HG02852 (cell line): ENCODE data around the gene GABRA6.
"Not testable (repeated sequence)": the region's sequence is repeated elsewhere in the genome, so short reads cannot be mapped to it uniquely, and the experiment has no call there.

Experiments
- ATAC-seq: cut with Tn5 transposase; IDR thresholded peaks from one replicate; pipeline ENCODE4 v1.9.1; 2021; ENCODE audit warnings: mild to moderate bottlenecking, moderate library complexity; ENCODE audit not compliant: unreplicated experiment

Gene GABRA6

DNA sequence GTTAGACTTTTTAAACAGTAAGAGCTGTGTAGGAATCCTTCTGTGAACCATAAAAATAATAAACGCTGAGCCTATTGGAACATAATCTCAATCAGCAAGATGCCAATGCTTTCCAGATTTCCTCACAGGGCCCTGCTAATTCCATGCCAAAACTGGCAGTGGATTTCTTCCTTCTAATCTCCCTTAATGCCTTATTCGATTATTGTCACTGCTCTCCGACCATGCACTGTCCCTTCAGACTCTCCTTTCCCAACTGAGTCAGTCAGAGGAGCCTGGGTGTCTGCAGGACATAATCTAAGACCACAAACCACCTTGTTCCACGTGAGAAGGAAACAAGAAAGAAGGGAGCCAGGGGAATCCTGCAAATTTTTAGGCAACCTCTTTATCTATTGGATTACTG is at the start of gene GABRA6:
Gene GABRA6, plus strand, starts transcription at position 261 of the 400 bp plus-strand sequence. CDS start 269 bp downstream, outside the sequence.
- no peak for ATAC-seq

DNA sequence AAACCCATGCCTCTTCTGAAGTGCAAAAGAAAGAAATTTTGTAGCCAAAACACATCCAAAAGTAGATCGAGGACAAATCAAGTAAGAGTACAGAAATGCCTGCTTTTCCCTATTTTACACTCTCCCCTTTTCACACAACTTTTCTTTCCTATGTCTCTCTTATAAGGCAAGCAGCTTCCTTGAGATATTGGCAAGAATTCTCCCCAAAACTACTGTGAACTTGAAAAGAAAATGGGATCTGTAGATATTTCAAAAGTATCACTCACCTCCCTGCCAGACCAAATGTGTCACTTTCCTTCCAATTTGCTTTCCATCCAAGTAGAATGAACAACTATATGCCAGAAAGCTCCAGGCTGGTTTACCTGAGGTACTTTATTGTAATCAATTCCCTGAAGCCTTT is 47.9 kb upstream of the GABRA6 start:
- ATAC-seq: no peak

DNA sequence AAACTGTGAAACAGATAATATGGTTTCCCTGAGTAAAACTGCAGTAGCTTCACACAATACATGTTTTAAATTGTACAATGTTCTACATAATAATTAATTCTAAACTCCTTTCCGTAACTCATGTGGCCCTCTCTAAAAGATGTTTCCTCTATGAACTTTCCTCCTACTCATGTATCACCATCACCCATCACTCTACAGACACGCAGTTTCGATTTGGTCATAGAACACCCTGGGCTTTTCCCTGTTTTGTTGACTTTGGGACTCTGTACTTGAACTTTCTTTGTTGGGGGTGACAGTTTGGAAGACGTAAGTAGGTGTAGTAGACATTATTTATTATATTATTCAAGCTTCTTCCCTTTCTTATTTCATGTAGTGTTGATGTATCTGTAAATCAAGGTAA is 44.1 kb upstream of the GABRA6 start:
- no peak for ATAC-seq

DNA sequence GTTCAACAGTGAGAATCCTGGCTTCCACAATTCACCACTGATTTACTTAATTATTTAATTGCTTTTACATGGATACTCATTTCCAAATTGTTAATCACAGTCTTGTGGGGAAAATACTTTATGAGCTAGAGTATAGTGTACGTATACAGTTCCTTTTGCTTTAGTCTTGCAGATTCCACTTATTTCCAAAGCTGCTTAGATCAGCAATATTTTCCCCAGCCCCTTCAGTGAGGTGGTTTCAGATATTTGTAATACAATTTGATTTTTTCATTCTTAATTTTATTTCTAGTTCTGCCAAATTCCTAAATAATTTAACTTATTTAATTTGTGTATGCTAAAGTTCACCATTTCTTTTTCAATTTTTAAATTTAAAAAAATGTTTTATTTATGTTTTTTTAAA is 40.3 kb upstream of the GABRA6 start:
- ATAC-seq: no peak

DNA sequence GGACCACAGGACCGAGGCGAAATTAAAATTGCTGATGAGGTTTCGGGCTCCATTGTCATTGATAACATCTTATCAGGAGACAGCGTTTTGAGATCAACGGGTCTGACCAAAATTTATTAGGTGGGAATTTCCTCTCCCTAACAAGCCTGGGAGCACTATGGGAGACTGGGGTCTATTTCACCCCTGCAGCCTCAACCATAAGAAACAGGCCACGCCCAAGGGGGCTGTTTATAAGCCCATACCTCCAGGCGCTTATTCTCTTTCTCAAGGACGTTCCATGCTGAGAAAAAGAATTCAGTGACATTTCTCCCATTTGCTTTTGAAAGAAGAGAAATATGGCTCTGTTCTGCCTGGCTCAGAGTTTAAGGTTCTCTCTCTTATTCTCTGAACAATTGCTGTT is 33.6 kb upstream of the GABRA6 start:
- not testable (repeated sequence) for ATAC-seq

DNA sequence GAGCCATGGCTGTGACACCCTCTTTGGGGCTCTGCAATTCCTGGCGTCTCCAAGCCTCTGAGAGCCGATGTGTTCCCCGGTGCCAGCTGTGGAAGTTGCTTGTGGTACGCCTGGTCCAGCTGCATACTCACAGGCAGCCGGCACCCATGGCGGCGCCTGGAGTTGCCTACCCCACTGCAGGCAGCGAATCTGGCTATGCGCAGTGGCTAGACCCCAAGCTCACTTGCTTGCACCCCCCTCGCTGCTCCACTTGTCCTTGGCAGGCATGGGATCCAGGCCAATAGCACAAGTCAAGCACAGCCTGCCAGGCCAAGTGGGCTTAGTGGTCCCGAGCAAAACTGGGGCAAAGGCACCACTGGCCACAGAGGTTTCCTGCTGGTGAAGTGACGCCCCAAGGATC is 24.7 kb upstream of the GABRA6 start:
- ATAC-seq: no peak

DNA sequence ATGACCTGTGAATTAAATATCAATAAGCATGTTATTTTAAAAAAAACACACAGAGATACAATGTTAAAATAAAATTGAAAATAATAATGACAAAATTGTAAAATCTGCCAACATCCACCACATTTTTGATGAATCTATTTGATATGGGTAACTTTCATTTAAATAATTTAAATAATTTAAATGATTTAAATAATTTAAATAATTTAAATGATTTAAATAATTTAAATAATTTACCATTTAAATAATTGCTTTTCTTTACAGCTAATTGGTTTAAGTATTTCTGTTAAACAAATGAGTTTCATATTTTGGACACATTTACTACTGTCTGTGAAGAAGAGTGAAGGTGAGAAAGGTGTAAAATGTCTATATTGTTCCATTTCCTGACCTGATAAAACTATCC is 22.1 kb upstream of the GABRA6 start:
- ATAC-seq: no peak

DNA sequence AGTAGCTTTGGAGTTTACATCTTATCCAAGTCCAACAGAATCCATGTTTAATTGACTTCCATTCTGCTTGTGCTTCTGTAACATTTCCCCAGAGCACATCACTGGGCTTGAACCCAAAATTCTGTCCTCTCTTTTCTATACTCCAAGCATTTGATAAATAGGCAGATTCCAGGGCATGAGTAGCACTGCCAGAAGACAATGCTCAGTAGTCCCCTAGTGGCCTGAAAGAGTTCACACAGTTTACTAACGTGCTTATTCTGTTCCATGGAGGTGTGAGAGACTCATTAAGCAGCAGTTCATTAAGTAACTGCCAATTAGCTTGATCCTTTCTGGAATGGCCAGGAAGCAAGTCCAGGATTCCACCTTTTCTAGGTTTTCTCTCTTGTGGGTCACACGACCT is 9.4 kb upstream of the GABRA6 start:
- peak; percentile 72 for ATAC-seq

DNA sequence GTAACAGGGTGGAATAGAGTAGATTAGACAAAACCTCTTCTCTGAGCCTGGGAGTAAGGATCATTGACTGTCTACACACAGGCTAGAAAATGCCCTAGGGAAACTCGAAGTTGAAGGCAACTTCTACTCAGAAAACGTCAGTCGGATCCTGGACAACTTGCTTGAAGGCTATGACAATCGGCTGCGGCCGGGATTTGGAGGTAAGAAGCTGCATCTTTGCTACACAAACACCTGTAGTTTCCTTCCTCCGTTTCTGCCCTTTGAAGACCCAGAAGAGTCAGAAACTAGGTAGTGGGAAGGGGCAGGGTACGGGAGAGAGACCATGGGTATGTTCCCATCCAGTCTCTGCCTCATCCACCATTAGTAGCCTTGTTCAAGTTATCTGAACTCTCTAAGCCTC is 628 bp downstream of the GABRA6 start:
- no peak for ATAC-seq

DNA sequence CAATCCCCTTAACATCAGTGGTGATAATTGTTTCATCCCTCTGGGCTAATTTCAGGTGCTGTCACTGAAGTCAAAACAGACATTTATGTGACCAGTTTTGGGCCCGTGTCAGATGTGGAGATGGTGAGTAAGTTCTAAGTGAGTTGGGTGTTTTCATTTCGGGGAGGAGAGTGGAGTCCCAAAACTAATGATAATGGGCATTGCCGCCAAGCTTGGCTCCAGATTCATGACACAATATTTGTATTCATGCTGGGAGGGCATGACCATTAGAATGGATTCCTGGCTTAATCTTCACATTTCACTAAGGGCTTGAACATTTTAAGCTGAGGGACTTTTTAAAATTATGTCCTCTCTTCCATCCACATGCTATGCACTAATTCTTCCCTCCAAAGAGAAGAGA is 1.4 kb downstream of the GABRA6 start:
- ATAC-seq: no peak

DNA sequence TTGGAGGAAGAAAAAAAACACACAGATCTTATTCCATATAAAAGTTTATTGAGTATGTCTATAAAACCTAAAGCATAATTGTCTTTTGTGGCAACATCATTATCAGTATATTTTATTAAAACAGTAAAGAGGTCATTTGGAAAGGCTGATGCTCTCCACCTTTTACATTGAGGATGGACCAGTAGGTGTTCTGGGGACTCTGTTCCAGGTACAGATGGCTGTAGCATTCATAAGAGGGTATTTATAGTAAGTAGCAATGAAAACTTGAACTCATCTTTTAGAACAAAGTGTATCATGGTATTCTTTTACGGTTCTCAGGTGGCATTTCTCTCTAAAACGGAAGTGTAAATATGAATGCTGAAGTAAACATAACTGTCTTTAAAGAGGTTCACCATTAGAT is 1.8 kb downstream of the GABRA6 start:
- no peak for ATAC-seq

DNA sequence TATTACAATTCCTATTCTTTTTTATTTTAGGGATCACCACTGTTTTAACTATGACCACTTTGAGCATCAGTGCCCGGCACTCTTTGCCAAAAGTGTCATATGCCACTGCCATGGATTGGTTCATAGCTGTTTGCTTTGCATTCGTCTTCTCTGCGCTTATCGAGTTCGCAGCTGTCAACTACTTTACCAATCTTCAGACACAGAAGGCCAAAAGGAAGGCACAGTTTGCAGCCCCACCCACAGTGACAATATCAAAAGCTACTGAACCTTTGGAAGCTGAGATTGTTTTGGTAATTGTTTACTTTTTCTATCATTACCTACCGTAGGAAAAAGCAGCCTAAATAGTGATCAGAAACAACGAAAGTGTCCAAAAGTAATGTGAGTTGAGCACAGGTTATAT is 6.4 kb downstream of the GABRA6 start:
- ATAC-seq: no peak

DNA sequence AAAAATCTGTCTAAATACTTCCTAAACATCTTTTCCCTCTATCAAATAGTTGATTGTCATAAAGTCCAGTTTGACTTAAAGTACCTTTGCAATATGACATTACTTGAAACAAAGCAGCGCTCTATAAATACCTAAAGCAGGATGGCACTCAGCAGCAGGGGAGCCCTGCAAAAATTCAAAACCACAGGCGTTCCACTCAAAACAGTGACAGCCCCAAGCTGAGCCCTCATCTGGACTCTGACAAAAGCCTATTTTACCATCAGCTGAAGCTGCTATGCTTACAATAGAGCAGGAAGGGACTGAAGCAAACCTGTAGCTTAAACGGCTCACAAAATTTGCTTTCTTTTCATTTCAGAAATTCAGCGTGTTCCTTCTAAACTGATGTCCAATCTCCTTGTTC is 11.5 kb downstream of the GABRA6 start:
- no peak for ATAC-seq

DNA sequence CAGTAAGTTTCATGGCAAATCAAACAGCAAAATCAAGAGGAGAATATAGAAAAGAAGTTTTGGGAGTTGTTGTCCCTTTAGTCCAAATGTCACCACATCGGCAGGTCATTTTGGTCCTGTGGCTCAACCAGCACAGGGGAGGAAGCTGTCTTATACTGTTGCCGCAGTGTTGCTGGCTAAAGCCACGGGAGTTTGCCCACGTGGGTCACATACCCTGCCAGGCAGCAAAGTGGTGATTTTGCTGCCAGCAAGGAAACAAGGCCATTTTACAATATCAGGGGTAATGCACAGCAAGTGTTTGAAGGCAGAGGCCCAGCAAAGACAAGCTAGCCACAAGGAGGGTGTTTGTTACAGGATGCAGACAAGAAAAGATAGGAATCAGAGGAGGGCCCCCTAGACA is 14.5 kb downstream of the GABRA6 start:
- ATAC-seq: no peak

DNA sequence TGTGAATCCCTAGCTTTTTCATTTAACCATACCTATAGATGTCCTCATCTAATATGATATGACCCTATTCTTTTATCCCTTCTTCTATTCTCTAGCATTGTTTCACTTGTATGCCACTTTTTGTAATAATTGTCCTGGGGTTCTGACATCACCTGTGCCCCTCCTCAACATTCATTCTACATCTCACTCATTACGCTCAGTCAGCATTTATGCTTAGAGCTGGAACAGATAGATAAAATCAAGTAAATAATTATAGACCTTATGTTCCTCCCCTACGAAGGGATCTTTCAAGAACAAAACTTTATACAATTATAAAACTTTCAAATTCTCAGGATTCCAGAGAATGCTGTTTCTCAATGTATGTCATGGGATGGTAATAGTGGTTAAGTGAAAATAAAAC is 18.0 kb downstream of the GABRA6 start:
- no peak for ATAC-seq

DNA sequence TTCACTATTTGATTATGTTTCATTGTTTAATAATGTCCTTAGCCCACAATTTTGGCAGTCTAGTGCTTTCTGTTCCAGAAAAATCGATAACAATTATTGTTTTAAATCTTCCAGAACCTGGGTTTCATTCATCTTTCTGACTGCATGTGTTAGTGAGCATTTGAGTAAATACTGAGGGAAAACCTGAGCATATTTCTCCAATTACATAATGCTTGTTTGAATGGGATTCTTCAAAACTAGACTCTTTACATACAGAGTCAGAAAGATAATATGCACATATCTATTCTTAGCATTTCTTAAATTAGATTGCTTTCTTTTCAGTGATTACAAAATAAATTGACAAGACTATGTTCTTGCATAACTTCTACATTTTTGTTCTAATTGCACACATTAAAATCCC is 21.9 kb downstream of the GABRA6 start:
- ATAC-seq: no peak

DNA sequence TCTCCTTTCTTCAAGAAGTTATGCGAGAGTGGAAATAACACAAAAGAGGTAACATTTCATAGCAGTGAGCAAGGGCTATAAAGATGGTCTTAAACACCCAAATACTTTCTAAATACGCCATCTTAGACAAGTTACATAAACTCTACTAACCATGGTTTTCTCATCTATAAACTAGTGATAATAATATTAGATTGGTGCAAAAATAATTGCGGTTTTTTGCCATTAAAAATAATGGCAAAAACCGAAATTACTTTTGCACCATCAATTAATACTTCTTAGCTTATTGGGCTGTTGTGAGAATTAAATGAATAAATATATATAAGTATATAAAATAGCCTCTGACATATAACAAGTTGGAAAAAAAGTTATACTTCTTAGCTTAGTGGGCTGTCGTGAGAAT is 23.7 kb downstream of the GABRA6 start:
- no peak for ATAC-seq

DNA sequence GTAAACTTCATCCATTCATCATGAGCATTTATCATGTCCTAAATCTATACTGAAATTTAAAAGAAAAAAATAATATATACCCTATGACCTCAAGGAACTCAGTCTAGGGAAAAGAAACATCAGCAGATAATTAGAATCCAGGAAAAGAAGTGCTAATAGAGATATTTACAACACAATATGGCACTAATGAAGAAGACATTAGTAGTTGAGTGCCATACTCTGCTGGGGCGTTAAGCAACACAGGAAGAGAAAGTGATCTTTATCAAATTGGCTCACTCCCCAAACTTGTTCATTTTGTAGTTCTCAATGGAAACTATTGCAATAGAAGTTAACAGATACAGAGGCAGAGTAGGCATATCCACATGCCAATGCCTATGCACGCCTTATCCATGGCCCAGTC is 27.5 kb downstream of the GABRA6 start:
- no peak for ATAC-seq

DNA sequence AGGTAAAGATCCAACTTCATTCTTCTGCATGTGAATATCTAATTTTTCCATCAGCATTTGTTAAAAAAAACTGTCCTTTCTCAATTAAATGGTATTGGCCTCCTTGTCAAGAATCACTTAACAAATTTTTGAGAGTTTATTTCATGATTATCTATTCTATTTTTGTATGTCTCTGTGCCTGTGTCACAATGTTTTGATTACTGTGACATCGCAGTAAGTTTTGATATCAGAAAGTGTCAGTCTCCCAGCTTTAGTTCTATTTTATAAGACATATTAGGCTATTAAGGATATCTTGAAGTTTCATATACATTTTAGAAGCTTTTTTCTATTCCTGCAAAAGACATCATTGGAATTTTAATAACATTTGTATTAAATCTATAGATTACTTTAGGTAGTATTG is 33.6 kb downstream of the GABRA6 start:
- no peak for ATAC-seq

DNA sequence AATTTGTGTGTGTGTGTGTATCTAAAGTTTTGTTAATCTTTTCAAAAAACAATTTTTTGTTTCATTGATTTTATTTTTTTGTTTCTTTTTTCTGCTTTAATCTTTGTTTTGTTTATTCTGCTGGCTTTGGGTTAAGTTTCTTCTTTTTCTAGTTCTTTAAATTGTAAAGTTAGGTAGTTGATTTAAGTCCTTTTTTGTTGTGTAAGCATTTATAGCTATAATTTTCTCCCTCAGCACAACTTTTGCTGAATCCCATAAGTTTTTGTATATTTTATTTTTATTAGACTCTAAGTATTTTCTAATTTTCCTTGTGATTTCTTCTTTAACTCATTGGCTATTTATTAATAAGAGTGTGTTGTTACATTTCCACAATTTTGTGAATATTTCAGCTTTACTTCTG is 34.9 kb downstream of the GABRA6 start:
- ATAC-seq: no peak

DNA sequence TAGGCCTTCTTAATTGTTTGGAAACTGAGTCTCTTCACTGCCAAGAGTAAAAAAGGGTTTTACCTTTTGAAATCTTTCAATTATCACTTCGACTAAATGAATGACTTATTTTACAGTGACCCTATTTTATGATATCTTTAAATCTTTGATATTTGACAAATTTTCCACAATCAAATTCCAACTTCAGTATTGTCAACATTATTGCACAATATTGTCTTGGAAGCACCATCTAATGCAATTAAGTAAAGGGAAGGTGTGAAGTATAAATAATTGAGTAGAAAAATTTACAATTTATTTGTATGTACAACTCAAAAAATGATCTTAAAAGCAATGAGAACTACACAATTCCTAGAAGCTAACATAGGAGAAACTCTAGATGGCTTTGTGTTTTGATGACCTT is 49.2 kb downstream of the GABRA6 start:
- ATAC-seq: no peak

DNA sequence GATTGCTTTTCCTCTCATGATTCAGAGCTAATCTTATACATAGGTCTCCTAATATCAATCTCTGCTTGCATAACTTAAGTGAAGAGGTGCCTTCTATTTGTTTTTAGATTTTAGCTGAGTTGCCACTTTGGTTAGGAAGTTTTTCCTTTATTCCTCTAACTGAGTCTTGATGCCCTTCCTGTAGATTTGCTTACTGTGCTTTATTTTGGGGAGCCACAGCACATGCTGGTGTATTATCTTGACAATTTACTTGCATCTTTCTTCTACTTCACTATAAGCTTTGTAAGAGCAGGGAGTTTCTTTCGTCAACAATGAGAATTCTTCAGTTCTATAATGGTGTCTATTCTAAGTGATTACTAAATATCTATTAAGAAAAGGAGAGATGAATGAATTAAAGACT is 54.9 kb downstream of the GABRA6 start:
- ATAC-seq: no peak

DNA sequence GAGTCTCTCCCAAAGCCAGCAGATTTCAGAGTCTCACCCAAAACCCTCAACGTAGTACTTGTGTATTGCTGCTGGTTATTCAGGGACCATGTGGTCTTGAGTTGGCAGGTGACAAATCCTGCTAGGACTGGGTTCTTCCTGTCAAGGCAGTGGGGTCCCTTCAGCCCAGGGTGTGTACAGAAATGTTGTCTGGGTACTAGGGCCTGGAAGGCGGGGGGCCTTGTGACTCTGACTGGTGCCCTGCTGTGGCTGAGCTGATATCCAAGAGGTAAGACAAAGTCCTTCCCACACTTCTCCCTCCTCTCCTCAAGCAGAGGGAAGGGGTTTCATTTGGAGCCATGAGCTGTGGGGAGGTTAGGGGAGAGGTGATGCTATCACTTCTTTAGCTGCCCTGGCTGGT is 58.8 kb downstream of the GABRA6 start:
- ATAC-seq: no peak

DNA sequence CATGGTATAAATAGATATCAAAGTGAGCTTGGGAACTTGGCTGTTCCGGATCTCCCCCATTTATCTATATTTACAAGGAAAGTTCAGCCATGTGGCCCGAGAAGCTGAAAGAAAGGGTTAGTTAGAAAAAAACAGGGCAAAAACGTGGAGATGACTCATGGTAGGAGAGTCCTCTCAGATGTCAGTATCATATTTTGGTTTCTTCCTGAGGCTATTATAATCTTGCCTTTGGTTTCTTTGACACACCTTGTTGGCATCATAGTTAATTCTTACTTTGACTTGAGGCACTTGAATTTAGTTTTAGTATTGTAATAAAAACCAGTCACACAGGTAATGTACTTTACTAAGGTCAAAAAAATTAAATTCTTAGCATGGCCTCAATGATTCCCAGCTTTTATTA is 59.9 kb downstream of the GABRA6 start:
- ATAC-seq: no peak
